Airway epithelial cell (primary cell): ENCODE results near the gene PDE9A. TPM values are rescaled to one million over a fixed set of nuclear protein-coding genes. Genes with fewer than 3 reads are reported as not detected.

Source experiments
- total RNA-seq: library from RNA; depleted of rRNA; stranded (reverse); fragments of >200 nt; gene quantifications from 2 replicates; pipeline ENCODE4 v1.2.3, GENCODE V29; 2015

Gene PDE9A
- total RNA-seq = 1.4 and 1.8 TPM in 2 replicates

GRCh38 chr21:42653231-42654061 is at the start of gene PDE9A:
PDE9A (plus strand) TSS chr21:42653621; CDS start chr21:42653815, 194 bp downstream.

Other genes with a start within 250 kb of the PDE9A start
- gene UBASH3A, start 249.7 kb upstream of the PDE9A start, total RNA-seq = not detected in 2 replicates
- gene RSPH1, start 157.4 kb upstream of the PDE9A start, total RNA-seq = 0.23 and 0.42 TPM in 2 replicates
- gene SLC37A1, start 139.8 kb upstream of the PDE9A start, total RNA-seq = 9.8 and 18.8 TPM in 2 replicates
- 9.9 and 12.3 TPM in 2 replicates for gene WDR4, start 225.9 kb downstream of the PDE9A start, total RNA-seq
- 36.4 and 46.0 TPM in 2 replicates for gene NDUFV3, start 239.7 kb downstream of the PDE9A start, total RNA-seq